ENCODE measurements around the gene VEGFA. TPM values are rescaled to one million over a fixed set of nuclear protein-coding genes. Genes with fewer than 3 reads are reported as not detected.

The VEGFA gene
- total RNA-seq, 1 donor from 2014 or later, result 236 TPM

DNA sequence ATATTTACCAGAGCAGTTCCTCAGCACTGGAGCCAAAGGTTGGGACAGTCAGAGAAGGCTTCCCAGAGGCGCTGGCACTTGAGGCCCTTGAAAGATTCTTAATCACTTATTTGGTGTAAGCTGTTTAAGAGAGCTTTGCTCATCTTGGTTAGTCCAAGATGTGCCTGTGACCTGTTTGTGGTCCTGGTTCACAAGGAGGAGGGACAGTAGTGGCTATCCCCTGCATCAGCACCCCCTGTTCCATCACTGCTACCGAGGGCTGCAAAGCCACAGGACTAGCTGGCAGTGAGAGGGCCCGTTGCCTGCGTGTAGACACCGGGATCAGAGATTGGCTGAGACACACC lies 35.7 kb downstream of the VEGFA start:
- Histone ChIP-seq H3K36me3 (ENCODE audit: control insufficient read depth, insufficient read depth, low read length) (no peaks in the 10 kb centered on the region), H3K27me3 (ENCODE audit: control insufficient read depth, insufficient read depth, low read length) (no peaks in the 10 kb centered on the region), H3K4me3 (ENCODE audit: low read depth, low read length) (no peak overlapping the region)
- TF ChIP-seq, protein P1, sequence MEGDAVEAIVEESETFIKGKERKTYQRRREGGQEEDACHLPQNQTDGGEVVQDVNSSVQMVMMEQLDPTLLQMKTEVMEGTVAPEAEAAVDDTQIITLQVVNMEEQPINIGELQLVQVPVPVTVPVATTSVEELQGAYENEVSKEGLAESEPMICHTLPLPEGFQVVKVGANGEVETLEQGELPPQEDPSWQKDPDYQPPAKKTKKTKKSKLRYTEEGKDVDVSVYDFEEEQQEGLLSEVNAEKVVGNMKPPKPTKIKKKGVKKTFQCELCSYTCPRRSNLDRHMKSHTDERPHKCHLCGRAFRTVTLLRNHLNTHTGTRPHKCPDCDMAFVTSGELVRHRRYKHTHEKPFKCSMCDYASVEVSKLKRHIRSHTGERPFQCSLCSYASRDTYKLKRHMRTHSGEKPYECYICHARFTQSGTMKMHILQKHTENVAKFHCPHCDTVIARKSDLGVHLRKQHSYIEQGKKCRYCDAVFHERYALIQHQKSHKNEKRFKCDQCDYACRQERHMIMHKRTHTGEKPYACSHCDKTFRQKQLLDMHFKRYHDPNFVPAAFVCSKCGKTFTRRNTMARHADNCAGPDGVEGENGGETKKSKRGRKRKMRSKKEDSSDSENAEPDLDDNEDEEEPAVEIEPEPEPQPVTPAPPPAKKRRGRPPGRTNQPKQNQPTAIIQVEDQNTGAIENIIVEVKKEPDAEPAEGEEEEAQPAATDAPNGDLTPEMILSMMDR (IDR thresholded peaks at IDR 0.05; ENCODE audit: insufficient read depth, low read length, poor library complexity, severe bottlenecking), result no peak
- DNase-seq (ENCODE audit: low read depth), result no peak

DNA sequence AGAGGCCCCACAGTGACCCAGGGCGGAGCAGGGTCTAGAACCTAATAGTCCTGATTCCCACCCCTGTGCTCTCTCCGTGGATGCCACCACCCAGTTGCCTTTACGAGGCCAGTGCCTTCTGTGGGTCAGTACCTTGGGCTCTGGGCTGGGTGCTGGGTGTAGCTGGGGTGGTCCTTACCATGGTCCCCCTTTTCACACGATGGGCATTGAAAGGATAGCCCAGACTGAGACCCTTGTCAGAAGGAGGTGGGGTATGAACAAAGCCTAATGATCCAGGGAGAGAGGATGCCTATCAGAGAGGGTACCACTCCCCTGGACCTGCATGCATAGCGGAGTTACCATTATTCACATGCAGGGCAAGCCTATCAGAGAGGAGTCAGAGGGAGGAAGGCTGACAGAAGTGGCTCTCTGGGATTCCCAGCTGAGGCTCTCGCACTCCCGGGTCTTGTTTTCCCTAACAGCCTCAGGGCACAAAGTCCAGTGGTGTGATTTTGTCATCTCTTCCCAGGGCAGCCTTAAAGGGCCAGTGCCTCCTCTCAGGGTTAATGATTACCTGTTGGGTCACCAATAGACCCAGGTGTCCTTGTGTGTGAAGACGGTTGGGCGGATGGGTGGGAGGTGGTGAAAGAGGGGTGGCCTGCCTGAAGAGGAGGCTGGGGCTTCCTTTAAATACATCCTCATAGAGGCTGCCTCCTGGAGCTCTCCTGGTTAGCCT lies 36.2 kb downstream of the VEGFA start:
- Histone ChIP-seq H3K4me3 (ENCODE audit: low read depth, low read length) (no peak overlapping the region), H3K36me3 (ENCODE audit: control insufficient read depth, insufficient read depth, low read length) (no peaks in the 10 kb centered on the region), H3K27me3 (ENCODE audit: control insufficient read depth, insufficient read depth, low read length) (no peaks in the 10 kb centered on the region)
- no peak for DNase-seq (ENCODE audit: low read depth)
- TF ChIP-seq, protein P1 (IDR thresholded peaks at IDR 0.05; ENCODE audit: insufficient read depth, low read length, poor library complexity, severe bottlenecking), result no peak

DNA sequence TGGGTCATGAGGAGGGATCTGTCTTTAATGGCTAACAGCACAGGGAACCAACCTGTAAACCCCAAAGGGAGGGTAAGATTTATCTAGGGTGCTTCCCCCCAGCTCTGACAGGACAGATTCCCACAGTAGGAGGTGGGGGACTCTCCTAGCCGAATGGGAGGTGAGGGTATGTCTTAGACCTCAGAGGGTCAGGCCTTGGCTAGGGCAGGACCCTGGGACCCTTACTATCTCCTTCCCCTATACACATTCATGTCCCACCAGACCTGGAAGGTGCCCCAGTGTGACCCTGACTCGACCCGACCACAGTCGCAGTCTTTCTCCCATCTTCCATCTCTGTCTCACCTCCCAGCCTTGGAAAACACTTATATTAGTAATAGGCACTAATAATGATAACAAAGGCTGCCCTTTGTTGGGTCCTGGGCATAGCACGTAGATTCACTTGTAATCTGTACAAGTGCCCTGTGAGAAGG lies 36.8 kb downstream of the VEGFA start:
- DNase-seq (ENCODE audit: low read depth), result no peak
- no peaks in the 10 kb centered on the region for H3K27me3 ChIP-seq (ENCODE audit: control insufficient read depth, insufficient read depth, low read length)
- TF ChIP-seq, protein P1 (IDR thresholded peaks at IDR 0.05; ENCODE audit: insufficient read depth, low read length, poor library complexity, severe bottlenecking), result no peak
- no peak overlapping the region for H3K4me3 ChIP-seq (ENCODE audit: low read depth, low read length)
- H3K36me3 ChIP-seq (ENCODE audit: control insufficient read depth, insufficient read depth, low read length), result no peaks in the 10 kb centered on the region

DNA sequence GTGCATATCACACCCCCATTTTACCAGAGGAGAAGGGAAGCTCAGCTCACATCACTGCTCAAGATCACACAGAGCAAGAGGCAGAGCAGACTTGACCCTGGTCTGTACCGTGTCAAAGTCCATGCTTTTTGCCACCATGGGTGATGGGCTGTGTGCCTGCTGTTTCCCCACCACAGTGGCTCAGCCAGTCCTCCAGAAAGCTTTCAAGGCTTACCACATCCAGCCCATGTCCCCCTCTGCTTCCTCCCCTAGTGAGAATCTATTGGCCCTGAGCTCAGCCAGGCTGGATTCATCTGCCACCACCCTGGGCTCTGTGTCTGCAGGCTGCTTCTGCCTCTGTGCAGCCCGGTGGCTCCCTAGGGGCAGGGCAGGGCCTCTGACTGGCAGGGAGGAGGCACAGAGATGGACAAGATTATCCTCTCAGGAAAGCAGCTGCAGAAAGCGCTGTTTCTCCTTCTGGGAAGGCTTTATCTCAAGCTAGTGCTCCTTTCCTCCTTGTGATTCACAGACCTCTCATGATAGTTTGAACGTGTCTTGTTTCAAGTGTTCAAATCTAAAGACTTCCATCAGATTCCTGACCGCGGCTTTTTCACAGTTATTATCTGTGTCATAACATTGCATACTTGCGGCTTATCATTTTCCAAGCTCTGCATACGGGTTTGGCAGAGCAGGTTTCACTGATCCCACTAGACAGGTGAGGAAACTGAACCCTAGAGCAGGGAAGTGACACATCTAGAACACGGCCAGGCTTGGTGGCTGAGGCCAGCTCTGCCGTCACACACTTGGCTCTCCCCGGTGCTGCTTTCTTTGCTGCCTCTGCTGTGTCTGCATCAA lies 37.4 kb downstream of the VEGFA start:
- Histone ChIP-seq H3K4me3 (ENCODE audit: low read depth, low read length) (no peak overlapping the region), H3K36me3 (ENCODE audit: control insufficient read depth, insufficient read depth, low read length) (no peaks in the 10 kb centered on the region), H3K27me3 (ENCODE audit: control insufficient read depth, insufficient read depth, low read length) (no peaks in the 10 kb centered on the region)
- TF ChIP-seq, protein P1 (IDR thresholded peaks at IDR 0.05; ENCODE audit: insufficient read depth, low read length, poor library complexity, severe bottlenecking), result no peak
- no peak for DNase-seq (ENCODE audit: low read depth)

DNA sequence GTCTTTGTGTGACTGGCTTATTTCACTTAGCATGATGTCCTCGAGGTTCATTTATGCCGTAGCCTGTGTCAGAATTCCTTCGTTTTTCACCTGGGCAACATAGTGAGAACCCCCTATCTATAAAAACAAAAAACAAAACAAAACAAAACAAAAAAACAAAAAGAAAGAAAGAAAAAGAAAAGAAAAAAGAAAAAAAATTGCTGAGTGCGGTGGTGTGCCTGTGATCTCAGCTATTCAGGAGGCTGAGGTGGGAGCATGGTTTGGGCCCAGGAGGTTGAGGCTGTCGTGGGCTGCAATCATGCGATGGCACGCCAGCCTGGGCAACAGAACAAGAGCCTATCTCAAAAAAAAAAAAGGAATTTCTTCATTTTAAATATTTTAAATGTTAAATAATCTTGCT lies 38.4 kb downstream of the VEGFA start:
- no peak overlapping the region for H3K4me3 ChIP-seq (ENCODE audit: low read depth, low read length)
- TF ChIP-seq, protein P1 (IDR thresholded peaks at IDR 0.05; ENCODE audit: insufficient read depth, low read length, poor library complexity, severe bottlenecking), result no peak
- no peaks in the 10 kb centered on the region for H3K36me3 ChIP-seq (ENCODE audit: control insufficient read depth, insufficient read depth, low read length)
- no peak for DNase-seq (ENCODE audit: low read depth)
- no peaks in the 10 kb centered on the region for H3K27me3 ChIP-seq (ENCODE audit: control insufficient read depth, insufficient read depth, low read length)
